Daoy (cell line): ENCODE results near the gene AGAP1. TPM values are rescaled to one million over a fixed set of nuclear protein-coding genes. Genes with fewer than 3 reads are reported as not detected.
A peak's percentile ranks its signal among the peaks of the same experiment; 100 is the strongest.

Source experiments
- DNase-seq: peaks from one replicate; pipeline ENCODE4 v3.0.0-alpha.2; 2015; ENCODE audit warnings: low read depth
- total RNA-seq: library from RNA; depleted of rRNA; stranded (reverse); fragments of >200 nt; shearing (Covaris generic); gene quantifications from 2 replicates; pipeline ENCODE4 v1.2.3, GENCODE V29; 2014

The AGAP1 gene
- total RNA-seq, 1 experiment from 2014 or later = 9.3 TPM

DNA sequence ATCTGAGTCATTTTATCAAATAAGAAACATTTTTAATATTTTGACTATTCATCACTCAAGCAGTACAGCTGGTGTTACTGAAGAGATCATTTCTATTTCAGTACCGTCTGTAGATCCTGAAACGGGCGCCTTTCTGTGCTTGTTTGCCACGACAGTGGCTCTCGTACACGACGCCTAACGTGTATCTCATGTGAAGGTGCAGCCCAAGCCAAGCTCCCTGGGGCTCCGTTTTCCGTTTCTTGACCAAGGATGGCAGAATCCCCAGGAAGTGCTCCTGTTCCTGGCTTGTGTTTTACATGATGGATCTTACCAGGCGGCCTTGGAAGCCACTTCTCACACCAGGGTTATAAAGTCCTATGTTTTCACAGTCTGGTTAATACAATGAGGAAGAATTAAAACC, 353.7 kb downstream of the AGAP1 start:
- no peak for DNase-seq

DNA sequence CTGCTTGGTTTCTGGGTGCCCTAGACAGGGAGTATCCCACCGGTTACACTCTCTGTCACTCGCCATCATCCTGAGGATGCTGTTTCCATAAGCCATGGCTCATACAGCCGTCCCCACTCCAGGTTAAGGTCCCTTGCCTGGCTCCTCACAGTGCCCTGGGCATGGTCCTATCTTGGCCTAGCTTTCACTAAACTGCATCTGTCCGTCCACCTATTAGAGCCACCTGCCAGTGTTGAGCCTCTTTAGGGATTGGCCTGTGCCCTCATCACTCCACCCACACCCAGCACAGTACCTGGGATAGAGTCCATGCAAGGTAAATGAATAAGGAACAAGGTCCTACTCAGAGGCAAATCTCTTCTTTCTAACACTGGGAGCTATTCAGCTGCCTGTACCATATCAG, 354.2 kb downstream of the AGAP1 start:
- DNase-seq = no peak

DNA sequence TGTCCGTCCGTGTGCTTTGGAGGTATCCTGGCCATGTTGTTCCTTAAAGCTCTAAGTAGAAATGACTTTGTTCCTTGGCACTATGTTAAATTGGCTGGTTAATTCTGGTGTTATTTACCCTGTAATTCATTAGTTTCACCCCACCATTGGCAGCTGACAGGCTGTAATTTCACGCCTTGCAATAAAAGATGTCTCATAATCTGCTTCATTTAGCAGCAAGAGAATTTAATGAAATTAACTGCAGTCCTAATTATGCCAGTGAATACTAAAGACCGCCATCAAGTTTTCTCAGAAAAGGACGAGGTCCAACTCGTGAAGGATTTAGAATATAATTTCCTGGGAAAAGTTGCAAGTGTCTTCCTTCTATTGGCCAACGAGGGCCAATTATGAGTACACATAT, 355.1 kb downstream of the AGAP1 start:
- DNase-seq = no peak

DNA sequence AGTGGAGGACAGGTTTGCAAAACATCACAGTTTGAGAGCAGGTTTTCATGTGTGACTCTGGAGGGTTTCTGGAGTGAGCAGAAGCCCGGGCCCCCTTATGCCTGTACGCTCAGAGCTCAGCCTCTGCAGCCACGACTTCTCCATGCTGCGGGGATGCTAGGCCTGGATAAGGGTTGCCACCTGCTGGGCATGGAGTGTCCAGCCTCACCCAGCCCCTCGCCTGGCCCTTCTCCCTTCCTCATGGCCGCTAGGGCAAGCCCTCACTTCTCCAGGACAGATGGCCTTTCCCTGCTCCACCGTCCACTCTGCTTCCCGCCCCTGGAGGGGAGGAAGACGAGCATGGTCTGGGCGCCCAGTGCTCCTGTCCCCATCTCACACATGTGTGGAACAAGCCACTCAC, 355.6 kb downstream of the AGAP1 start:
- no peak for DNase-seq

DNA sequence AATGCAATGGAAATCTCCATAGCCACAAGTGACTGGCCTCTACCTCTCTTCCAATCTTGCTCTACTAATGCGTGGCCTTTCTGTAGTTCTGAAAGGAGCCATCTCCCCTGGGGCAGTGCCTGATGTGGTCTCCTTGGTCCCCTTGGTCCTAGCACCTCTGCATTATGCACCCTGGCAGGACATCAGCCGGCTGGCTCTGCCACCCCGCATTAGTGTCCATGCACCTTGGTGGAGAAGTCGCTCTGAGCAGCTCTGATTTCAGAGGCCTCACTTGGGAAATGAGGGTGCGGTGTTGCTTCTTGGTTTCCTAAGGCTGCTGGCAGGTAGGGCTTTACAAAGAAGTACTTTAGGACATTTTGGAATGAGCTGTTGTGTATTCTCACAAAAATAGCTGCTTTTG, 356.4 kb downstream of the AGAP1 start:
- DNase-seq = no peak

DNA sequence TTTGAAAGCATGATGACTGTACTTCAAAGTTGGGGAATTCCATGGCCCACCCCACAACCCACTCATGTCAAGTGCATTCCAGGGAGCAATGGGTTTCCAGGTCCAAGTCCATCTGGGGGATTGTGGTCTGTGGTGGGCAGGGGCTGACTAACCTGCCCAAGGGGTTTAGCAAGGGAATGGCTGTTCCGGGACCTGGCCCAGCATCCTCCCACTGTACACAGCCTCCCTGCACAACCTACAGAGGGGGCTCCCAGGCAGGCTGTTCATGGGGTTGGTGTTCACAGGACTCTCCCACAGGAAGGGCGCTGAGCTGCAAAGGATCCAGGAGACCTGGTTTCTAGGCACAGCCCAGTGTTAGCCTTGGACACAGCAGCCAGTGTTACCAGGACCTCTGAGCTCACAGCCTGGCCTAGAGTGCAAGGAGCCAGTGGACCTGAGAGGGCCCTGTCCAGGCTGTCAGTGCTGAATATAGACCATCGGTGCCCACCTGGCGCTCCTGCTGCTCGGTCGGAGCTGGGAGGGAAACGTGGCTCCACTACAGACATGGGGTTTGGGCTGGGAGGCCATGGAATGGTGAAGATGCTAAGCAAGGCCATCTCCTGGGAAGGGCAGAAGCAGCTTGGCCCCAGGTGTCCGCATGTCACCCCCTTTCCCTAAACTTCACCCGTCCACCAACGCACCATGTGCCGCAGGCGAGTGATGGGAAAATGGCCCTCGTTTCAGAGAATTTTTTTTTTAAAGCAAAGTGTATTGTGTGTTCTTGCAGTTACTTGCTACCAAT, 357.1 kb downstream of the AGAP1 start:
- DNase-seq = peak; percentile 59

DNA sequence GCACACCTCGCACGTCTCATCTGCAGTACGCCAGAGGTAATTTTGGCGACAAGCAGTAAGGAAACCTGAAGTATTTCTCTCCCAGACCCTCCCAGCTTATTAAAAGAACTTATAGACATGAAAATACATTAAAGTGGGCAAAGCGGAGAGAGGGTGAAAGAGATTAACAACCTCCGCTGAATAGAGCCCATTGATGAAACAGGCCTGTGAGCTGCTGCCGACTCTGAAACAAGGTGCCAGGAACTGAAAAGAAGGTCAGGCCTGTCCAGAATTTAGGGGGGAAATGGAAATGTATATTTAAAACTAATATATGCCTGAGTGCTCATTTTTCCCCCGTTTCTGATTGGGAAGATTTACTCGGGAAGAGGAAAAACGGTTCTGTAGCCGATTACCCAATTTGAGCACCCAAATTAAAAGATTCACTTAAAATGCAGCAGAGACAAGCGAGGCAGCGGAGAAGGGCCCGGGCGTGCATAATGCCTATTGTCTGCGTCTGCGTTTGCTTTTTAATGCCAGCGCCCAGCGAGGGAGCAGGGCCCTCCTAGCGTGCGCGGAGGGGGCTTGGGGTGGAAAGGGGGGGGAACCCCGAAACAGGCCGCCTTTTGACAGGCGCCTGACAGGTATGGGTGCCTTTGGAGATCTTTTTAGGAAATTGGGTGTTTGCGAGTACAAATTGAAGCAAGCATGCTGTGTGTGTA, 358.1 kb downstream of the AGAP1 start:
- DNase-seq = no peak

DNA sequence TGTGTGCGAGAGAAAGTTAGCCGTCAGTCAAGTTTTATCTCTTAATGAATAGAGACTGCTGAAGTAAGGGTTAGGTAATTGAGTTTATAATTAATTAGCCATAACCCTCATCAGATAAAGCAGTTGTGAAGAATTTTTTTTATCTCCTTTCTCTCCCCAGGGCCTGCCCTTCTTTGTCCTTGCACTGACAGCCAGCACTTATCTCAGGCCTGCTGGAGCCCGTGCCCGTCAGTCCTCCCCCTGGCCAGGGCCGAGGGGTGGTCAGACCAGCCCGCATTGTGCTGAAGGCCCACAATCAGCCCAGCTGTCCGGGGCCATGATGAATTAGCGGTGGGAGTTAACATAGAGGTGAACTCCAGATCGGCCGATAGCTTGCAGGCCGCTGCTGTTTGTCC, 358.7 kb downstream of the AGAP1 start:
- no peak for DNase-seq

DNA sequence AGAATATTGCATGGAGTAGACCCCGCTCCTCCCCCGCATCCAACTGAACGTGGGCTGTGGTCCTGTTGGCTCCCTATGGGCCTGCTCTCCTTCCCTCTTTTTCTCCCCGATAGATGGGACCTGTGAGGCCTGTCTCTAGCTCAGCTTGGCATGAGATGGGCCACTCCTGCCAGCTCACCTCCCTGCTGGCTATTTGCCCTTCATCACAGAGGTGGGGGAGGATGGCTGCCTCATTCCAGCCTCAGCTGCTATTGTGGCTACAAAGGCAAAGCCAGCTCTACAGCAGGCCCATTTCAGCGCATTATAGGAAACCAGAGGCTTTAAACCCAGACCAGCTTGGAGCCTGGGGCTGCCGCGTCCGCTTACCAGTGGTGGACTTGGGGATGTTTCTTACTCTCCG, 360.4 kb downstream of the AGAP1 start:
- no peak for DNase-seq

DNA sequence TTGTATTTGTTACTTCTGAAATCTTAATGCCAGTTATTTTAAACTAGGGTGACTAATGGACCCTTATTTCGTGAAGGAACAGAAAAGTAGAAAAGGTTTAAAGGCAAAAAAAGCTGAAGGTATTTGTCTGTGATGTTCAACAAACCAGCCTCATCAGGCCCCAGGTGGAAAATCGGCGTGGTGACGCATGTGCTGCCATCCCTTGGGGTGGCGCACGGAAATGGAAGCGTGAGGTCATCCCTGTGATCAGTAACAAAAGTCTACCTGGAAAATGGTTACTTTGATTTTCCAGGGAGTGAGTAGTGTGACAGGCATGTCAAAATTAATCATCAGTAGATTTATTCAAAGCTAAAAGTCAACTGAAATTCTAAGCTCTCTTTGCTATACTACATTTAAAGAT, 361.2 kb downstream of the AGAP1 start:
- DNase-seq = no peak

DNA sequence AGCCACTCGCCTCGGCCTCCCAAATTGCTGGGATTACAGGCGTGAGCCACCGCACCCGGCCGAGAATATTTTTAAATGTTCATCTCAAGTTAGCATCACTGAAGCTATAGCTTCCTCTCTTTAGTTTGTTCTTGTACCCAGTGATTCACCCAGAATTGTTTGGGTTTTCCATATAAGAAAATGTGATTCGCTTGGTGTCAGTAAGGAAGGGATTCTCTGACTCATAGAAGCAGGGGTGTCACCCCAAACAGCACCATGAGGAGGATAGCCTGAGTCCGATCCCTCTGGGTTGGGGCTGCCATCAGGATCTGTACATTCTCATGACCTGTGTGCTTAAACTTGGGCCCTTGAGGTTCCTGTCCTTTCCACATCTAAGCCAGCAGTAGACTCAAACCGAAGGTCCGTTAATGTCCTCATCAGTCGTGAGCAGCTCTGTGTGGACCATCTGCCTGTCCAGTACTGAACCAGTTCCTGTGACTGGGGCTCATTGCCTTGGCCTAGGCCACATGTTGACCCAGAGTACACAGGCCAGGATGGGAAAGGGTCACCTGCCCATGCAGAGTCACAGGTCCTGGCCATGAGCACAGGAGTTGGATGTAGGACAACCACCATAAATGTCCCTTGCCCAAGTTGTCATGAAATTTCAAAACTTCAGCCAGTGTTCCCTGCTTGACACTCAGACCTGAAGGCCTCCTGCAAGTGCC, 362.5 kb downstream of the AGAP1 start:
- no peak for DNase-seq

DNA sequence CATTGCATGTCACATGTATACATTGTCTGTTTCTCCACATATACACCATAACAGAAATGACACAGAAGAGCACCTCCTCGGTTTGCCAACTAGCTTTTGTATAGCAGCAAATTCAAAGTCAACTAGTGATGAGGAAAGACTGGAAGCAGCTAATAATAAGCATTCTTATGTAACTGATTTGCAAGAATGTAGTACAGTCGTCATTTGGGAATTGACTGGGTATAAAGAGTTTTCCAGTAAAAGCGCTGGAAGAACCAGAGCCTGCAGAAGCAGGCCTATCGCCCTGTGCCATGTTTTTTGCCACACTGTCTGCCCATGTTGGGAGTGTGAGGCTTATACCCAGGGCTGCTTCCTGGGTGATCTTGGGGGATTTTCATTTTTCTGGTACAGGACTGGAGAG, 363.8 kb downstream of the AGAP1 start:
- no peak for DNase-seq

DNA sequence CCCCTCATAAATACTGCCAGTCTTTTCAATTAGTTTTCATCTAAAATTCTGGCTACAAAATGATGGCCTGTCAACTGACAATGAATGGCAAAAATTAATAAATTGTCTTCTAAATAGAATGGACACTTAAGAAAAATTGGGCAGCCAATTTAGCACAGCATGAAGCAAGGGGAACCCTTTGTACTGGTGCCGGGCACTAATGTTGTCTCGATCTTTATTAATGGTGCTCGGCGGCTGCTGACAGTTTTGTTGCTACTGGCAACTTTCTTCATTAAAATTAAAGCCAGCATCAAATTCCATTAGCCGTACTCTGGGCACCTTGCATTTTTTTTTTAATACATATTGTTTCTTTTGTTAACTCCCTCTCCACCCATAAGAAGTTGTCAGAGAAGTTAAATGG, 365.0 kb downstream of the AGAP1 start:
- no peak for DNase-seq

DNA sequence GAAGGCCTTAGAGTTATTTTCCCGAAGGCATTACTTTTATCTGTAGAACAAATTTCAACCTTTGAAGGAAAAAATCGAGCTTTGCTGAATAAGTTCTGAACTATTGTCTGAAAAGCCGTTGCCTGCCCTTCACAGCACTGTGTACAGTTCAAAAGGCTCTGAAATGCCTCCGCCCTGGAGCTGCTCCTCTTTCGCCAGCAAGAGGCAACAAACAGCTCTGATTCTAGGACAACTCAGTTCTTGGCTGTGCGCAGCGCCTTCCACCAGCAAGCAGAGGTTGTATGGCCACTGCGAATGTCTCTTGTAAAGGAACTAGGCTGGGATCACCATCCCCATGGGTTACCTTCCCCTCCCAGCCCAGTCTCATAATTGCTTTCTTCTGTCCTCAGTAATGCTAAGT, 365.8 kb downstream of the AGAP1 start:
- peak; percentile 22 for DNase-seq

DNA sequence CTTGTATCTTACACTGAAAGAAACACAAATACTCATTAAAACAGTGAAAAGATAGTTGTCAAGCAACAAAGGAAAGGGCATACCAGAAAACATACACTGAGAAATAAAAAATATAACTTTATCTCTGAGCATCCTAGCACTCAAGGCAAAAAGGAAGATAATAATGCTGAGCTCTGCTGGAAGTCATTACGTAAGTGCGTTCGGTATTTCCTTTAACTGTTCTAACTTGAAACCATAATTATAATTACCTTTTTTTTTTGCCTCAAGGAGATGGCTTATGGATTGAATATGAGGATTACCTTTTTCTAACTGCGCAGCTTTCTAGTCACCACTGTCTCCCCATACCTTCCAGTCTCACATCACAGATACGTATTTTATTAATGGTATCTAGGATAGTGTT, 366.3 kb downstream of the AGAP1 start:
- peak; percentile 12 for DNase-seq

DNA sequence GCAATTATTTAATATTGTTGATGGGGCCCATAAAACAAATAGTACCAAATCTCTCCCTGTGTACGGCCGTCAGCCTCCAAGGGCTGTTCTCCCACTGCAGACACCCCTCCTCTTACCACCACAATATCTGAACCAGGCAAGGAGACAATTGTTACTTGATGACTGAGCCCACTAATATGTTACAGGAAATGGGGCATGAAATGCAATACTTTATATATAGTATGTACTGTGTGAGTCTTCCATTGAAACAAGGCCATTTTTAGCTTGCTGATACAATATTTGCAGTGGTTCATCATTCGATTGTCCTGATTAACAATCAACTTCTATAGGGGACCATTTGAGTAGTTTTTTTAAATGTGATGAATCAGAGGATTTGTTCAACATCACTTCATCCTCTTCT, 367.0 kb downstream of the AGAP1 start:
- DNase-seq = peak; percentile 36

DNA sequence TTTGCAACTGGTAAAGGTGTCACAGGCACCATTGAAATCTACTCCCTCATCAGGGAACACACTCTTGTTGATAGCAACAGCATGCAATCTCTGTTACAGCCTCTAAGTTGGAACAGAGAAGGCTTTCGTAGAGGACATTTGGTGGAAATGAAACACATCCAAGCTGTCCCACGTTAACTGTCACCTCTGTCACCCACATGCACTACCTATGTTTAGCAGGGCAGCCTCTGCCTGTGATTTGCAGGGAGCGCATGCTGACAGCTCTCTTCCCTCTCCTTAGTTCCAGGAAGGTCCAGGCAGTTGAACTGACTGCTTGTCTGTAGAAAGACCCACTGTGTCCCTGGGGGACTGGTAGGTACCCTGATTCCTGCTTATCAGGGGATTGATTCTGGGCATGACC, 367.5 kb downstream of the AGAP1 start:
- no peak for DNase-seq

DNA sequence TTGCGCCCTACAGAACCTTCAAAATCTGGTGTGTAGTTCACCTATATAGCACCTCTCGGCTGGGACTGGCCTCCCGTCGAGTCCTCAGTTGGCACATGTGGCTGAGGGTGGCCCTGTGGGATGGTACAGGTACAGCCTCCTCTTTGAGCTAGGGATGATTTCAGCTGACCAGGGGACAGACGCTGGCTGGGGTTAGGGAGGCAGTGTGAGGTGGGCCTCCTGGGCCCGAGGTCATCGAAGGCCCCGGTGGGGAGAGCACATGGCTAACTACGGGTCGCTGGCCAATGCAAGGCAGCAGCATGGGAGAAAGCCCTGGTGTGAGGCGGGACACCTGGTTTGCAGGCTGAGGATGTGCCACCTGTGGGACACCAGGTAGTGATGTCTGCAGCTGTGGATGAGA, 369.6 kb downstream of the AGAP1 start:
- no peak for DNase-seq

DNA sequence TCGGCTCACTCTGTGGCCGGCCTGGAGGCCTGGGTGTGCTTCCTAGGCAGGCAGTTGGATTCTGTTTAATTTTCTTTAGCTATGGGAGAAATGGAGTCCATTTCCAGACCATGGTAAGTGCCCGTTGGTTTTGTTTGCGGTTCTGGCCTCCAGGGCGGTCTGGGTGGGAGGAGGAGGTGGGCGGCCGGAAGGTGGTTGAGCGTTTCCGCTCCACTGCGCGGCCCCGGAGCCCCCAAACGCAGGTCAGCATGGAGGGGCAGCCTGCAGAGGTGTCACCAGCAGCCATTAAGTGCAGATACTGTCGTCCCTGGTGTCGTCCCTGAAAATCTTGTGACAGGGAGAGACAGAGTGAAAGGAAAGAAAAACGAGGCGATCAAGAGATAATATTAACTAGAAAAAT, 370.5 kb downstream of the AGAP1 start:
- DNase-seq = no peak

DNA sequence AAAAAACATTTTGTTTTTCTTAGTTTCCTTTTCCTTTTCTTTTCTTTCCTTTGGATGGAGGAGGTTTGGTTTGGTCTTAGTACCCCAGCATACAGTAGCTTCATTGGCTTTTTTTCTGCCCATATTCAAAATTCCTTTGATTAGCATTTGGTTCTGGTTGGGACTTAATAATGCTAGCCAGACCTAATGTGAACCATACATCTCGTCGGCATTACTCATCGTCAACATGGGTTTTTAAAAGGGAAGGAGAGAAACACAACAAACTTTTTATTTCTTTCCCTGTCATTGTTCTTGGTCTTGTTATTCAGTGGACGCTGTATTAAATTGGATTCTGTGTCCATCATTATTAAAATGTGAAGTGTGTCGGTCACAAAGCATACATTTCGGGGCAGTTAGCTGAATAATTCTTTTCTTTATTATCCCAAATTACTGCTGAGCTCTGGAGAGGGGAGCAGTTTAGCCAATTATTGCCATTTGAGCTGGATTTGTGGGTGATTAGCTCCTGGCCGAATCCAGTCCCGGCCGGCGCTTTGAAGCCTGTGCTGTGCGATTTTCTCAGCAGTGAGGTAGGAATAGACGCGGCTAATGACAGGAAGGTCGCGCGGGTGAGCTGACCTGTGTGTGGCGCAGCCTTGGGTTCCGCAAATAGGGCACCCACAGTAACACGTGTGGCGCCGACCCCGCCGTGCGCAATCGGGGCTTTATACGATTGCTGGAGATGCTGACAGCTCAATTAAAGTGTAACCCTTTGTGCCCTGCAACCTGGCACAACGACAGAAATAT, 371.1 kb downstream of the AGAP1 start:
- no peak for DNase-seq

DNA sequence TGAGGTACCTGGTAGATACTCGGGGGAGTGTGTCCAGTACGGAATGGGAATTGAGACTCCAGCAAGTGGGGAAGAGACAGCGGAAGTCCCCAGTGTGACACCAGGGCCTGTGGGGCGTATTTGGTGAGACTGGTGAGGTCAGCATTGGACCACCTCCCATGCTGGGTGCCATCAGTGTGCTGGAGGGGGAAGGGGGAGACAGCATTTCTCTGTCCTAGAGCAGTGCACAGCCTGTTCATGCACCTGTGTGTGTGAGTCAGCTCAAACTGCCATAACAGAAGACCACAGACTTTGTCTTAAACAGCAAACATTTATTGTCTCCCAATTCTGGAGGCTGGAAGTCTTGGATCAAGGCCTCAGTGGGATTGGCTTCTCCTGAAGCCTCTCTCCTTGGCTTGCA, 372.5 kb downstream of the AGAP1 start:
- no peak for DNase-seq

DNA sequence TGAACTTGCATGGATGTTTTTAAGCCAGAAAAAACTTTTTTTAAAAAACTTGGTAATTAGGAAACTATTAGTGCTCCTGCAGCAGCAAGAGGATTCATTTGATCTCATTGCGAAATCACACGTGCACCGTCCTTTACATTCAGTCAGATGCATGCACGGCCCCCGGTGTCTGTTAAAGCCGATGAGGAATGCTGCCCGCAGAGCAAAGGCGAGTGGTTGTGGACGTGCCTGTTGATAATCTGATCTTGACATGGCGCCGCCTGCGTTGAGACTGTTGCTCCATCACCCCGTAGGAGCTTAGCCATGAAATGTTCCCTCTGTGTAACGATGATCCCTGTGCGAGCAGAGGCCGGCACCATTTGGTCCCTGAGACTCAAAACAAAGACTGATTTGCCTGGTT, 374.4 kb downstream of the AGAP1 start:
- DNase-seq = no peak
